Activated CD4-positive, alpha-beta T cell treated with anti-CD3 and anti-CD28 coated beads for 36 hours (primary cell): ENCODE data around the gene TTC19. TPM values are rescaled to one million over a fixed set of nuclear protein-coding genes. Genes with fewer than 3 reads are reported as not detected.

Source experiments
- ATAC-seq: fragments of 200-7000 bp; cut with Tn5 transposase; one replicate; pipeline ENCODE4 v1.10.0; 2021; ENCODE audit warnings: mild to moderate bottlenecking, moderate library complexity
- CTCF ChIA-PET: fragments of 350-600 bp; sonication (Branson Sonifier 250); formaldehyde crosslinking; loops from one replicate; lab custom pipeline; 2021; ENCODE audit warnings: antibody characterized with exemption; lab: Charles Lee
- POLR2A ChIA-PET: fragments of 350-600 bp; sonication (Branson Sonifier 250); formaldehyde crosslinking; loops from one replicate; lab custom pipeline; 2021; ENCODE audit warnings: antibody characterized with exemption, inconsistent platforms; lab: Charles Lee
- DNase-seq: peaks from one replicate; pipeline ENCODE4 v3.0.0-alpha.2; 2020
- H3K27ac Mint-ChIP-seq: one replicate; pipeline ENCODE4 v1.8.0; 2021; ENCODE audit warnings: mixed read lengths
- H3K27me3 Mint-ChIP-seq: one replicate; pipeline ENCODE4 v1.8.0; 2021; ENCODE audit warnings: mixed read lengths
- H3K36me3 Mint-ChIP-seq: one replicate; pipeline ENCODE4 v1.8.0; 2021; ENCODE audit warnings: low read depth, mixed read lengths
- H3K4me1 Mint-ChIP-seq: one replicate; pipeline ENCODE4 v1.8.0; 2021; ENCODE audit warnings: mixed read lengths
- H3K4me3 Mint-ChIP-seq: one replicate; pipeline ENCODE4 v1.8.0; 2021; ENCODE audit warnings: mild to moderate bottlenecking, moderate library complexity, mixed read lengths
- H3K9me3 Mint-ChIP-seq: one replicate; pipeline ENCODE4 v1.8.0; 2021; ENCODE audit warnings: low read depth, mixed read lengths
- intact Hi-C, 2 experiments: fragments of 100-400 bp; cut with DNase I in 1 of 2; cut with micrococcal nuclease in 1 of 2; formaldehyde crosslinking; loops; one replicate each; pipeline versions ENCODE4 v1.14.2 to v1.15.1; 2022 to 2024; cut with DNase I, micrococcal nuclease
- total RNA-seq, 2 experiments: library from RNA; stranded (reverse); gene quantifications; one replicate each; pipeline ENCODE4 v1.2.3, GENCODE V29; 2021

The TTC19 gene
- total RNA-seq, 2 experiments from 2014 or later, result 21.1 to 22.0 TPM

DNA sequence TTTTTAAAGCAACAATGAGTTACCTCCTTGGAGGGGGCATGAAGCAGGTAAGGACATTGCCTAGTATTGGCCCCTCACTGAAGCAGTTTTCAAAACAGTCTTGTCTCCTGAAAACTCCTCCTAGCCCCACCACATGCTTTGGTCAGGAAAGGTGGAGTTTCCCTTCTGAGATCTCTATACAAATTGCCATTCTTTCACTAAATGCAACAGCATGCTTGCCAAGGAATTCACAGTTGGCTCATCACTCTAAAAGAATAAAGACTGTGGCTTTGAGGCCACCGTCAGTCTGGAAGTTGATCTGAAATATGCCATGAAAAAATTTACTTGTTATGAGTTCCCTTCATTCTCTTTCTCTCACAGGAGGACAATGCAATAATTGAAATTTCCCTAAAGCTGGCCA lies 4.2 kb downstream of the TTC19 start:
- ATAC-seq (no peak), DNase-seq (no peak)
- CTCF ChIA-PET, result interaction anchor here (1.4 kb wide), 1 partner anchor 16 kb away, joined by 3 read pairs; no protein-coding TSS in a partner anchor
- H3K27ac Mint-ChIP-seq, result no peak overlapping the region
- H3K4me1 Mint-ChIP-seq, result peaks cover 39% of the 10 kb centered on the region
- H3K9me3 Mint-ChIP-seq, result peaks cover 3% of the 10 kb centered on the region
- intact Hi-C loops, result no loop called here
- POLR2A ChIA-PET, result interaction anchor here (0.9 kb wide), 1 partner anchor 23 kb away, joined by 3 read pairs; no protein-coding TSS in a partner anchor
- no peak overlapping the region for H3K4me3 Mint-ChIP-seq
- no peaks in the 10 kb centered on the region for H3K27me3 Mint-ChIP-seq
- peaks cover 81% of the 10 kb centered on the region for H3K36me3 Mint-ChIP-seq

DNA sequence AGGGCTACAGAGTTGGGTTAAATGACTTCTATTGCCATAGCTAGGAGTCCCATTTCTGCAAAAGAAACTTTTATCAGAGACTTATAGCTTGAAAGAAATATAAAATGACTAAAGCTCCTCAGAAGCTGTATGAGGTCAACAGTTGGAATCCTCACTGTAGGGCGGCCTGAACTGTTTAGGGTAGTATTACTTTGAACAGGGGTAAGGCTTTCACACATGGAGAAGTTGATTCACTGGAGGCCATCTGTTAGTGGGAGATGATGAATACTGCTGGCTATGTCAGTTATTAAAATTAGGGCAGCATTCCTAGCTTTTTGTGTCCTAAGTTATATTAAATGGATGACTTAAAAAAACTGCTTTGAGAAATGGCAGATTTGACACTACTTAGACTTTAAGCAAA lies 6.0 kb downstream of the TTC19 start:
- Mint-ChIP-seq H3K27me3 (no peaks in the 10 kb centered on the region), H3K4me3 (no peak overlapping the region), H3K36me3 (peaks cover 82% of the 10 kb centered on the region), H3K9me3 (peaks cover 3% of the 10 kb centered on the region), H3K4me1 (peaks cover 38% of the 10 kb centered on the region), H3K27ac (no peak overlapping the region)
- ATAC-seq (no peak), DNase-seq (no peak)
- CTCF ChIA-PET, result interaction anchor here (1.0 to 1.6 kb wide), 2 partner anchors 13 to 530 kb away, joined by 3 read pairs; no protein-coding TSS in a partner anchor
- POLR2A ChIA-PET, result no interaction called here
- intact Hi-C loops, result no loop called here

DNA sequence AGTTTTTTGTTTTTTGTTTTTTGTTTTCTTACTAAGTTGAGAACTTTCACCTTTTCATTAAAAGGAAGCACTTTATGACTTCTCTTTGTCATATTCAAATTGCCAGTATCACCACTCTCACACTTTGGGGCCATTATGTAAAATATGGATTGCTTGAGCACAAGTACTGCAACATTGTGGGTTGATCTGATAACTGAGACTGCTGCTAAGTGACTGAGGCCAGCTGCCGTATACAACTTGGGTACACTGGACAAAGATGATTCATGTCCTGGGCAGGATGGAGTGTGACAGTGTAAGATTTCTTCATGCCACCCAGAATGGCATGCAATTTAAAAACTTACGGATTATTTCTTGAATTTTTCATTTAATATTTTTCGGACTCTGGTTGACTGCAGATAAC lies 7.8 kb downstream of the TTC19 start:
- Mint-ChIP-seq H3K4me1 (peaks cover 25% of the 10 kb centered on the region), H3K36me3 (peaks cover 73% of the 10 kb centered on the region), H3K9me3 (no peaks in the 10 kb centered on the region), H3K27me3 (no peaks in the 10 kb centered on the region), H3K27ac (no peak overlapping the region), H3K4me3 (no peak overlapping the region)
- ATAC-seq, result peak; percentile 78
- DNase-seq, result peak; percentile 16
- ChIA-PET CTCF (no interaction called here), POLR2A (no interaction called here)
- intact Hi-C loops, result no loop called here

DNA sequence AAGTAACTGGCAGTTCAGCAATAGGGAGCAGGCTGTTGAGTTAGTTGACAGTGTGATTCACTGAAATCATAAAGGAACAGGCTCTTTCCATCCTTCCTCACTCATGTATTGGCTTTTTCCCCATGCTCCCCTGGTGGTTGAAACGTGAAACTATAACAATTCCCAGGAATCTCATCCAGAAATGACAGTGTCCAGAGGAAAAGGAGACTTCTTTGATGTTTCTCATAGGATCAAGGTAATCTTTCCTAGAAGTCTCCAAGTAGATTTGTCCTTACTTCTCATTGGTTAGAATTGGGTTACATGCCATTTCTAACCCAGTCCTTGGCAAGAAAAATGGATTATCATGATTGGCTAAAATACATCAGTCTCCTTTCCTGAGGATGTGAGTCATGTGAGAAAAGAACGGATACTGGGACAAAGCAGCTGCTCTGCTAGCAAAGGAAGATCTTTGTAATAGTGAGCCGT lies 14.4 kb downstream of the TTC19 start:
- Mint-ChIP-seq H3K9me3 (no peaks in the 10 kb centered on the region), H3K4me1 (peaks cover 6% of the 10 kb centered on the region), H3K27ac (no peak overlapping the region), H3K4me3 (no peak overlapping the region), H3K36me3 (peaks cover 39% of the 10 kb centered on the region), H3K27me3 (no peaks in the 10 kb centered on the region)
- intact Hi-C loops, result no loop called here
- ATAC-seq (no peak), DNase-seq (no peak)
- POLR2A ChIA-PET, result interaction anchor here (0.8 kb wide), 1 partner anchor 14 kb away, joined by 3 read pairs; the partner anchor contains the start of genes TTC19 and ZSWIM7
- CTCF ChIA-PET, result no interaction called here

DNA sequence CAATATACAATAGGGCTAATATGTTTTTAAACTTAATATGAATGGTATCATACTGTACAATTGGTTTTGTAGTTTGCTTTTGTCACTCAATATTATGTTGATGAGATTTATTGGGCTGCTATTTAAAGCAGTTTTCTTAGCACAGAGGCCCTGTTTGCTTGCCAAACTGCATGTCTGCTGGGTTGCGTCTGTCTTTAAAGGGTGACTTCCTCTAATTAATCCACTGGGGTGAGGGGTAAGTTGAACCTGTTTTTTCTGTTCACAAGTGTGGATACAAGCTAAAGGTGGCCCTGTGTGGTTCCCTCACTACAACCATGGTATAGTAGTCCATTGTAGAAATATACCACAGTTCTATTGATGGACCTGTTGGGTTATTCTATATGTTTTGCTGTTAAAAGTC lies 19.7 kb downstream of the TTC19 start:
- no peaks in the 10 kb centered on the region for H3K27me3 Mint-ChIP-seq
- H3K4me3 Mint-ChIP-seq, result no peak overlapping the region
- H3K36me3 Mint-ChIP-seq, result peaks cover 47% of the 10 kb centered on the region
- ChIA-PET CTCF (interaction anchor here (0.8 to 1.1 kb wide), 2 partner anchors 14 to 15 kb away, joined by 3 read pairs; no protein-coding TSS in a partner anchor), POLR2A (no interaction called here)
- H3K9me3 Mint-ChIP-seq, result no peaks in the 10 kb centered on the region
- peaks cover 9% of the 10 kb centered on the region for H3K4me1 Mint-ChIP-seq
- DNase-seq (no peak), ATAC-seq (no peak)
- intact Hi-C loops, result no loop called here
- H3K27ac Mint-ChIP-seq, result no peak overlapping the region

DNA sequence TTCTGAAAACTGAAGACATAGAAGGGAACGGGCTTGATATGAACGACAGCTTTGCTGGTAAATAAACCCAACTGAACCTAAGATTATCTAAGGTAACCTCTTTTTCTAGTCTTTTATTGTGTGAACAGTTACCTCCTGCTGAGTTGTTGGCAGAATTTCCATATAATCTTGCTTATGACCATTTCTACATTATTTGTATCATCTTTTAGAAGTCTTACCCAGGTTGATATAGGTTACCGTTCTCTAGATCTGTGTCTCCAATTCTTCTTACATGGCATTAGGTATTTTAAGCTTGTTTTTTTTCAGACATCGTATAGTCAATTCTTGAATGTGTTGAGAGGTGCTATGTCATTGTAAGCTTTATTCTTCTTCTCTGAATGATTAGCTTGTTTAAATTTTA lies 24.3 kb downstream of the TTC19 start:
- ChIA-PET POLR2A (interaction anchor here (0.5 kb wide), 1 partner anchor 1723 kb away, joined by 3 read pairs; the partner anchor contains the start of gene HS3ST3B1), CTCF (interaction anchor here (1.0 to 1.1 kb wide), 2 partner anchors 23 to 24 kb away, joined by 3 read pairs; partner anchors contain the start of genes TTC19 and ZSWIM7)
- H3K36me3 Mint-ChIP-seq, result peaks cover 67% of the 10 kb centered on the region
- ATAC-seq (no peak), DNase-seq (no peak)
- H3K27me3 Mint-ChIP-seq, result no peaks in the 10 kb centered on the region
- H3K27ac Mint-ChIP-seq, result peak overlapping the region; percentile 56
- no peaks in the 10 kb centered on the region for H3K9me3 Mint-ChIP-seq
- intact Hi-C loops, result no loop called here
- H3K4me1 Mint-ChIP-seq, result peaks cover 44% of the 10 kb centered on the region
- no peak overlapping the region for H3K4me3 Mint-ChIP-seq

DNA sequence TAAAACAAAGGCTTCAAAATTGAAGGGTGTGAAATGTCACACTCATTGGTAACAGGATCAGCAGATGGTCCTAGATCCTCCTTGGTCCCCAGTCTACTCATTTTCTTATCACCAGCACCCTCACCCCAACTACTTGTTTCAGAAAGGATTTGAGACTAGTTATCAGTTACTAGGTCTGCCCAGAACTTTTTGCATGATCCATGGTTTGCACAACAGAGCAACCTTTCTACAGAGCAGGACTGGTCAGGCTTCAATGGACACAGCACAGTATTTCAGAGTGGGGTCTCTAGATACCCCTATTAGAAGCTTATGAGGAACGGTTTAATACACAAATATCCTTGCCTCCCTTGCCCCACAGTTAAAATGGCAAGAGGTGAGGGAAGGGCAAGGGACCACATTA lies 25.6 kb downstream of the TTC19 start:
- ChIA-PET CTCF (interaction anchor here (0.6 to 1.2 kb wide), 2 partner anchors 16 to 132 kb away, joined by 3 to 4 read pairs; no protein-coding TSS in a partner anchor), POLR2A (no interaction called here)
- H3K9me3 Mint-ChIP-seq, result no peaks in the 10 kb centered on the region
- ATAC-seq (no peak), DNase-seq (no peak)
- intact Hi-C loops, result loop anchor here in 1 of 2 experiments (5.0 kb wide), 1 partner anchor 262 kb away; no protein-coding TSS in a partner anchor
- peaks cover 65% of the 10 kb centered on the region for H3K36me3 Mint-ChIP-seq
- H3K4me3 Mint-ChIP-seq, result no peak overlapping the region
- peak overlapping the region; percentile 51 for H3K27ac Mint-ChIP-seq
- H3K4me1 Mint-ChIP-seq, result peaks cover 51% of the 10 kb centered on the region
- no peaks in the 10 kb centered on the region for H3K27me3 Mint-ChIP-seq

DNA sequence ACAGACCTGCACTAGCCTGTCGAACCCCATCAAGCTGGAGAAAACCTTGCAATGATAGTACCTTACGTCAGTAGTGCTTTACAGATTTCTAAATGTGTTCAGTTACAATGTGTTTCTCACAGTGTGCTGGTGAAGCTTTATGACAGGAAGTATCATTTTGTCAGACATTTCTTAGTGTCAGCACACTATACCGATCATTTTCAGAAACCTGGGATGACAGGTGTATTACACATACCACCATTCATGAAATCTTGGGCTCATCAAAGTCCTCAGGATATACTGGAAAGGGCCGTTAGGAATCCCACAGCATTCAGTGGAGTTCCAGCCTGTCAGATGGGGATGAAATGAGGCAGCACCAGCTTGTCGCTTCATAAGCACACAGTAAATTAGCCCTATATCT lies 27.3 kb downstream of the TTC19 start:
- no peak for DNase-seq
- Mint-ChIP-seq H3K9me3 (no peaks in the 10 kb centered on the region), H3K36me3 (peaks cover 65% of the 10 kb centered on the region), H3K4me3 (no peak overlapping the region), H3K27ac (peak overlapping the region; percentile 97), H3K27me3 (no peaks in the 10 kb centered on the region), H3K4me1 (peaks cover 51% of the 10 kb centered on the region)
- intact Hi-C loops, result loop anchor here (1.0 to 5.0 kb wide), 3 partner anchors 28 to 260 kb away; partner anchors contain the start of genes TTC19 (in 1 of the 2) and ZSWIM7 (in 1 of the 2)
- ChIA-PET POLR2A (interaction anchor here (0.9 to 1.3 kb wide), 2 partner anchors 22 to 28 kb away, joined by 3 to 5 read pairs; partner anchors contain the start of genes TTC19 and ZSWIM7), CTCF (interaction anchor here (0.6 to 1.5 kb wide), 3 partner anchors 15 to 338 kb away, joined by 3 to 6 read pairs (median 5); partner anchors contain the start of genes TTC19 and ZSWIM7)
- ATAC-seq, result no peak

DNA sequence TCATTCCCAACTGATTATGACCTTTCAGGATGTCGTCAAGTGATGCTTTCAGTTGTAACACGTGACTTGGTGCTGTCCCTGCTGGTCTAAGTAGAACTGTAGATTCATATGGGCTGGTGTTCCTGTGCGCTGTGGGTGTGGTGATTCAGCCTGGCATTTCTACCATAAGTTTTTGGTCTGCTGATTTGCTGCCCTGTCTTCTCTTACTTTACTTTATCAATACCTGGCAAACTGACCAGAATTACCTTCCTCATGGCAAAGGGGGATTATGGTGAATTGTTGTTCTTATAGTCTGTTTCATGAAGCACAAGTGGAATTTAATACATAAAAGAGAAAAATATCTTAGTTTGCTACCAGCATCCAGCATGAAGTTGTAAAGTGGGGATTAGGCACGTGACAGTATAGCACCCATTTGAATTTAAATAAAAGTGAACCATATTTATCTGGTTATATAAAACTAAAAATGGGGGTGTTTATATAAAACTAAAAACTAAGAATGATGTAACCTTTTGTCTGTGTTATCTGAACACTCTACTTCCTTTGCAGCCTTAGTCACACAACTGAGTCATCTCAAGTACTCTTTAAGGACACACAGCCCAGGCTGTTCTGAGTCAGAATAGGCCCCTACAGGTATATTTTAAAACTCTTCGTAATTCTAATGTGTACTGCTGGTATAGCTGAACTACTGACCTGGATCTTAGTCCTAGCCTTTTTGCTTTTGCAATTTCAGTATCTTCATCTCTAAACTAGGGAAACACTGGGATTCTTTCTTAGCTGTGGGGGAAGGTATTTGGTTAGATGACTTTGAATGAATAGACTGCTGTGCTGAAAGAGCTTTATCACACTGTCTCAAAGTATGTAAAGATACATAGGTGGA lies 28.3 kb downstream of the TTC19 start:
- H3K9me3 Mint-ChIP-seq, result no peaks in the 10 kb centered on the region
- CTCF ChIA-PET, result interaction anchor here (0.9 to 1.5 kb wide), 5 partner anchors 15 to 45 kb away, joined by 3 to 6 read pairs (median 5); partner anchors contain the start of genes TTC19 and ZSWIM7

DNA sequence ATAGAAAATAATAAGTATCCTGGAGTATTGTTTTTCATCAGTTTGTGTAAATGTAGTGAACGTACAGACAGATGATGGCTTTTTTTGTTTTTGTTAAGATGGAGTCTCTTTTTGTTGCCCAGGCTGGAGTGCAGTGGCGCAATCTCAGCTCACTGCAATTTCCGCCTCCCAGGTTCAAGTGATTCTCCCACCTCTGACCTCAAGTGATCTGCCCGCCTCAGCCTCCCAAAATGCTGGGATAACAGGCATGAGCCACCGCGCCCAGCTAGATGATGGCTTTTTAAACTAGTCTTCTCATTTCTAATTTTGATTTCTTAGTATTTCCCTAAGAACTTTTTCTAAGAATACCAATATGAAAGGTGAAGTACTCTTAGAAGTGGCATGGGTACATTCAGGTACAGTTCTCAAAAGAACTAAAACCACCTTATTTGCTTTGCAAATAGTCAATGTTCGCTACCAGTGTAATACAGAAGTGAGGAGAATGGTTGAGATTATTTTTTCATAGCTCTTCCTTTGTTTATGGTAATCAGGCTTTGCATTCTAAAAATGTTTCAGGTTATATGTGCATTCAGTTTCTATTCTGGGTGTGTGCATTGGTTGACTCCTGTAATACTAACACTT lies 34.2 kb downstream of the TTC19 start:
- Mint-ChIP-seq H3K9me3 (no peaks in the 10 kb centered on the region), H3K4me3 (no peak overlapping the region), H3K27me3 (no peaks in the 10 kb centered on the region), H3K36me3 (peaks cover 65% of the 10 kb centered on the region), H3K27ac (peak overlapping the region; percentile 6), H3K4me1 (peaks cover 17% of the 10 kb centered on the region)
- no peak for ATAC-seq
- intact Hi-C loops, result no loop called here
- no peak for DNase-seq
- ChIA-PET POLR2A (no interaction called here), CTCF (interaction anchor here (0.8 kb wide), 1 partner anchor 257 kb away, joined by 3 read pairs; no protein-coding TSS in a partner anchor)

More for the DNA sequence above, 28.3 kb downstream of the TTC19 start:
- ATAC-seq (peak; percentile 98), DNase-seq (peak; percentile 80)
- intact Hi-C loops, result loop anchor here (1.0 to 5.0 kb wide), 9 partner anchors 29 to 388 kb away; partner anchors contain the start of genes TTC19 (in 2 of the 2), ZSWIM7 (in 2 of the 2) and NCOR1 (in 1 of the 2)
- Mint-ChIP-seq H3K4me3 (peak overlapping the region; percentile 61), H3K27ac (peak overlapping the region; percentile 97), H3K27me3 (no peaks in the 10 kb centered on the region), H3K36me3 (peaks cover 71% of the 10 kb centered on the region), H3K4me1 (peaks cover 48% of the 10 kb centered on the region)
- POLR2A ChIA-PET, result interaction anchor here (0.9 to 1.3 kb wide), 2 partner anchors 23 to 29 kb away, joined by 3 to 5 read pairs; partner anchors contain the start of genes TTC19 and ZSWIM7
